ENCODE data around the gene ADAM12.

ADAM12 gene

DNA sequence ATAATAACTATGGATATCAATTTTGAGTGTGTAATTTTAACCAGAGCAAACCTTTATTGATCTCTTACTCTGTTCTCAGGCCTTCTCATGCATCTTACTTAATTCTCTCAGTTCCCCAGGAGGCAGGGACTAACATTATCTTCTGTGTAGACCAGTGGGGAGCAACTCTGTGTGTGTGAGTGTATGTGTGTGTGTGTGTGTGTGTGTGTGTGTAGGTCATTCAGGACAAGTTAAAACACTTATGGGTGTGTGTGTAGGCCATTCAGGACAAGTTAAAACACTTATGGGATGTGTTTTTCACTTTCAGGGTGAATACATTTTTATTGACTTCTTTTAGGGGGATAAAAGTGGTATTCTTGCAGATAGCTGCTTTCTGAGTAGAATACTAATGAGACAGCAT, 145.0 kb downstream of the ADAM12 start:
- POLR2A ChIA-PET: no interaction called here
- Histone ChIP-seq H3K4me1 (ENCODE audit: control insufficient read depth, insufficient read depth, low read length) (peaks cover 18% of the 10 kb centered on the region), H3K27ac (ENCODE audit: extremely low read depth, low read depth, low read length) (peak overlapping the region; percentile 38; the same call in 1 of the 2 replicates), H3K36me3 (ENCODE audit: control insufficient read depth in 2 of 2, insufficient read depth in 1 of 2, low read length in 2 of 2) (no peaks in the 10 kb centered on the region), H3K4me3 (ENCODE audit: low read depth, low read length) (no peak overlapping the region), H3K9me3 (ENCODE audit: control insufficient read depth, insufficient read depth, low read depth, low read length) (no peaks in the 10 kb centered on the region)
- TF ChIP-seq ZNF302 (tag by site-specific recombination; IDR thresholded peaks at IDR 0.05; ENCODE audit: low read depth) (no peak), ZFP41 (tag by site-specific recombination; IDR thresholded peaks at IDR 0.05; ENCODE audit: borderline replicate concordance) (no peak), ZFP37 (tag by site-specific recombination; IDR thresholded peaks at IDR 0.05) (no peak), ZNF529 (tag by site-specific recombination; IDR thresholded peaks at IDR 0.05; ENCODE audit: insufficient replicate concordance) (no peak), ZNF600 (tag by site-specific recombination; IDR thresholded peaks at IDR 0.05) (peak; percentile 8; the same call in 1 of the 2 replicates), ZNF585B (tag by site-specific recombination; IDR thresholded peaks at IDR 0.05) (no peak), ELK4 (IDR thresholded peaks at IDR 0.05; ENCODE audit: borderline replicate concordance, low read depth, low read length) (no peak), ZBTB17 (tag by site-specific recombination; IDR thresholded peaks at IDR 0.05) (no peak), ZBTB49 (tag by site-specific recombination; IDR thresholded peaks at IDR 0.05; ENCODE audit: low read depth) (no peak), ZNF791 (tag by site-specific recombination; IDR thresholded peaks at IDR 0.05) (no peak), ZNF266 (tag by site-specific recombination; IDR thresholded peaks at IDR 0.05; ENCODE audit: low read depth) (no peak), ZNF473 (tag by site-specific recombination; IDR thresholded peaks at IDR 0.05) (no peak), ZBTB6 (tag by site-specific recombination; IDR thresholded peaks at IDR 0.05) (no peak), HOXD13 (CRISPR knock-in tag; IDR thresholded peaks at IDR 0.05; ENCODE audit: borderline replicate concordance) (no peak), ZNF211 (tag by site-specific recombination; IDR thresholded peaks at IDR 0.05; ENCODE audit: low read depth) (no peak), KLF1 (tag by site-specific recombination; IDR thresholded peaks at IDR 0.05) (no peak), ZIC2 (tag by site-specific recombination; IDR thresholded peaks at IDR 0.05) (peak; percentile 24; the same call in 1 of the 2 replicates), ZNF335 (tag by site-specific recombination; conservative IDR thresholded peaks at IDR 0.05) (peak; percentile 20), WT1 (tag by site-specific recombination; IDR thresholded peaks at IDR 0.05) (no peak)
- TF ChIP-seq, protein P1, sequence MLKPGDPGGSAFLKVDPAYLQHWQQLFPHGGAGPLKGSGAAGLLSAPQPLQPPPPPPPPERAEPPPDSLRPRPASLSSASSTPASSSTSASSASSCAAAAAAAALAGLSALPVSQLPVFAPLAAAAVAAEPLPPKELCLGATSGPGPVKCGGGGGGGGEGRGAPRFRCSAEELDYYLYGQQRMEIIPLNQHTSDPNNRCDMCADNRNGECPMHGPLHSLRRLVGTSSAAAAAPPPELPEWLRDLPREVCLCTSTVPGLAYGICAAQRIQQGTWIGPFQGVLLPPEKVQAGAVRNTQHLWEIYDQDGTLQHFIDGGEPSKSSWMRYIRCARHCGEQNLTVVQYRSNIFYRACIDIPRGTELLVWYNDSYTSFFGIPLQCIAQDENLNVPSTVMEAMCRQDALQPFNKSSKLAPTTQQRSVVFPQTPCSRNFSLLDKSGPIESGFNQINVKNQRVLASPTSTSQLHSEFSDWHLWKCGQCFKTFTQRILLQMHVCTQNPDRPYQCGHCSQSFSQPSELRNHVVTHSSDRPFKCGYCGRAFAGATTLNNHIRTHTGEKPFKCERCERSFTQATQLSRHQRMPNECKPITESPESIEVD (tag by site-specific recombination; IDR thresholded peaks at IDR 0.05): no peak
- TF ChIP-seq, protein P2, sequence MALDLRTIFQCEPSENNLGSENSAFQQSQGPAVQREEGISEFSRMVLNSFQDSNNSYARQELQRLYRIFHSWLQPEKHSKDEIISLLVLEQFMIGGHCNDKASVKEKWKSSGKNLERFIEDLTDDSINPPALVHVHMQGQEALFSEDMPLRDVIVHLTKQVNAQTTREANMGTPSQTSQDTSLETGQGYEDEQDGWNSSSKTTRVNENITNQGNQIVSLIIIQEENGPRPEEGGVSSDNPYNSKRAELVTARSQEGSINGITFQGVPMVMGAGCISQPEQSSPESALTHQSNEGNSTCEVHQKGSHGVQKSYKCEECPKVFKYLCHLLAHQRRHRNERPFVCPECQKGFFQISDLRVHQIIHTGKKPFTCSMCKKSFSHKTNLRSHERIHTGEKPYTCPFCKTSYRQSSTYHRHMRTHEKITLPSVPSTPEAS (tag by site-specific recombination; IDR thresholded peaks at IDR 0.05): peak; percentile 91
- CTCF ChIA-PET: interaction anchor here (0.7 kb wide), 1 partner anchor 30 kb away, joined by 5 read pairs; no protein-coding TSS in a partner anchor
